Mesenchymal stem cell (in vitro differentiated cells and primary cell): ENCODE results near the gene KHDRBS1.
A peak's percentile ranks its signal among the peaks of the same experiment; 100 is the strongest.

Experiments
- DNase-seq: peaks from one replicate; pipeline ENCODE4 v3.0.0-alpha.2; 2013
- H2AFZ ChIP-seq: one replicate; pipeline ENCODE4 v1.6.1; 2013; ENCODE audit warnings: low read depth, mild to moderate bottlenecking, control low read depth, inconsistent platforms, low read length, moderate library complexity
- H2AK5ac ChIP-seq: 2 replicates; pipeline ENCODE4 v1.6.1; 2013; ENCODE audit warnings: low read length, moderate library complexity, mild to moderate bottlenecking, inconsistent platforms; ENCODE audit not compliant: severe bottlenecking
- H2BK120ac ChIP-seq: one replicate; pipeline ENCODE4 v1.6.1; 2013; ENCODE audit warnings: low read depth, mild to moderate bottlenecking, inconsistent platforms, low read length, moderate library complexity
- H2BK12ac ChIP-seq, 2 experiments: one replicate each; pipeline ENCODE4 v1.6.1; 2013; ENCODE audit warnings: inconsistent platforms in 2 of 2, low read length in 2 of 2, mild to moderate bottlenecking in 2 of 2, moderate library complexity in 2 of 2, control low read depth in 1 of 2
- H2BK15ac ChIP-seq: one replicate; pipeline ENCODE4 v1.6.1; 2013; ENCODE audit warnings: mild to moderate bottlenecking, low read depth, inconsistent platforms; ENCODE audit not compliant: poor library complexity, severe bottlenecking
- H2BK5ac ChIP-seq: 2 replicates; pipeline ENCODE4 v1.6.1; 2013; ENCODE audit warnings: low read depth, mild to moderate bottlenecking, low read length, control low read depth, inconsistent platforms; ENCODE audit not compliant: poor library complexity, severe bottlenecking
- H3K14ac ChIP-seq, 2 experiments: one replicate each; pipeline ENCODE4 v1.6.1; 2013; ENCODE audit warnings: inconsistent platforms in 2 of 2, low read length in 2 of 2, control low read depth in 1 of 2, mild to moderate bottlenecking in 1 of 2, moderate library complexity in 1 of 2
- H3K18ac ChIP-seq, 2 experiments: one replicate each; pipeline ENCODE4 v1.6.1; 2013; ENCODE audit warnings: inconsistent platforms in 2 of 2, low read length in 2 of 2, control low read depth in 1 of 2, low read depth in 1 of 2, mild to moderate bottlenecking in 1 of 2
- H3K23ac ChIP-seq, 2 experiments: one replicate each; pipeline ENCODE4 v1.6.1; 2013; ENCODE audit warnings: inconsistent platforms in 2 of 2, low read length in 2 of 2, mild to moderate bottlenecking in 2 of 2, moderate library complexity in 2 of 2, control low read depth in 1 of 2
- H3K27ac ChIP-seq: 2 replicates; pipeline ENCODE4 v1.5.1; 2013; ENCODE audit warnings: mild to moderate bottlenecking, moderate library complexity, low read length, control low read depth, inconsistent platforms; ENCODE audit not compliant: poor library complexity, severe bottlenecking
- H3K27me3 ChIP-seq, 2 experiments: 2 replicates each; pipeline versions ENCODE4 v1.6.1 to v1.7.0; 2013; ENCODE audit warnings: low read length in 2 of 2, mild to moderate bottlenecking in 2 of 2, moderate library complexity in 2 of 2, control low read depth in 1 of 2, inconsistent platforms in 1 of 2; ENCODE audit not compliant: control insufficient read depth in 1 of 2, insufficient read depth in 1 of 2
- H3K36me3 ChIP-seq, 2 experiments: 2 replicates each; pipeline versions ENCODE4 v1.6.1 to v1.7.0; 2013; ENCODE audit warnings: low read length in 2 of 2, control low read depth in 1 of 2, inconsistent platforms in 1 of 2, low read depth in 1 of 2, mild to moderate bottlenecking in 1 of 2; ENCODE audit not compliant: insufficient read depth in 2 of 2, control insufficient read depth in 1 of 2
- H3K4ac ChIP-seq, 2 experiments: one replicate each; pipeline ENCODE4 v1.6.1; 2013; ENCODE audit warnings: inconsistent platforms in 2 of 2, low read length in 2 of 2, mild to moderate bottlenecking in 2 of 2, moderate library complexity in 2 of 2, control low read depth in 1 of 2, low read depth in 1 of 2
- H3K4me1 ChIP-seq: 2 replicates; pipeline ENCODE4 v1.6.1; 2013; ENCODE audit warnings: low read depth, low read length, control low read depth; ENCODE audit not compliant: control insufficient read depth, insufficient read depth
- H3K4me2 ChIP-seq: 2 replicates; pipeline ENCODE4 v1.6.1; 2013; ENCODE audit warnings: low read length, mild to moderate bottlenecking, inconsistent platforms; ENCODE audit not compliant: poor library complexity, severe bottlenecking
- H3K4me3 ChIP-seq, 2 experiments: 2 replicates each; pipeline versions ENCODE4 v1.5.1 to v1.7.0; 2013; ENCODE audit warnings: low read length in 2 of 2, mild to moderate bottlenecking in 2 of 2, control low read depth in 1 of 2, low read depth in 1 of 2; ENCODE audit not compliant: insufficient read depth in 1 of 2
- H3K79me1 ChIP-seq: replicated peaks from 2 replicates; pipeline ENCODE4 v1.6.1; 2013; ENCODE audit warnings: mild to moderate bottlenecking, control low read depth, low read length, inconsistent platforms; ENCODE audit not compliant: poor library complexity, severe bottlenecking
- H3K9ac ChIP-seq: 2 replicates; pipeline ENCODE4 v1.7.0; 2013; ENCODE audit warnings: mild to moderate bottlenecking, low read length, moderate library complexity
- H3K9me3 ChIP-seq: 2 replicates; pipeline ENCODE4 v1.7.0; 2013; ENCODE audit warnings: mild to moderate bottlenecking, low read length; ENCODE audit not compliant: control insufficient read depth
- H4K8ac ChIP-seq: one replicate; pipeline ENCODE4 v1.6.1; 2013; ENCODE audit warnings: inconsistent platforms, mild to moderate bottlenecking, low read length, moderate library complexity
- H4K91ac ChIP-seq: one replicate; pipeline ENCODE4 v1.6.1; 2013; ENCODE audit warnings: mild to moderate bottlenecking, low read length, inconsistent platforms
- WGBS: methylation state at CpG from one replicate; pipeline ENCODE4 v1.1.7; 2013; ENCODE audit warnings: mixed read lengths; 5-methylcytosine and 5-hydroxymethylcytosine counted together

The KHDRBS1 gene

DNA sequence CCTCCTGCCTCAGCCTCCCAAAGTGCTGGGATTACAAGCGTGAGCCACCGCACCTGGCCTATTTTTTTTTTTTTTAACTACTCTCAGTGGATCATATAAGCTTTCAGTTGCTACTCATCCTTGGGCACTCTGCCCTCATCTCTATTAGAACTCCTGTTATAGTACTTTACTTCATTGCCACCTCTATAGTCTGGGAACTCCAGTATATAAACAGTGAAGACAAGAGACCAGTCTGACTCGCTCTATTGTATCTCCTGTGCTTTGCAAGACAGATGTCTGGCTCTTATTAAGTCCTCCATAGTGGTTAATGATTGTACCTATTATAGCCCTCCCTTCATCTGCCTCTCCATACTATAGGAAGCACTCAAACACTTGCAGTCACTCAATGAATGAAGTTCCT lies 15.1 kb downstream of the KHDRBS1 start:
- DNase-seq = peak; percentile 24
- WGBS = 100% methylated on average over 2 of the region's 3 CpGs
- H2AFZ ChIP-seq = no peak overlapping the region
- H3K27me3 ChIP-seq = no peaks in the 10 kb centered on the region
- H3K4me2 ChIP-seq = no peak overlapping the region
- H3K4me3 ChIP-seq = no peak overlapping the region
- H3K36me3 ChIP-seq = peaks cover 24 to 58% of the 10 kb centered on the region in 2 experiments
- H3K9me3 ChIP-seq = no peaks in the 10 kb centered on the region
- no peak overlapping the region for H3K18ac ChIP-seq
- no peak overlapping the region for H3K27ac ChIP-seq
- H2BK5ac ChIP-seq = no peak overlapping the region
- no peak overlapping the region for H3K23ac ChIP-seq
- no peak overlapping the region for H3K14ac ChIP-seq
- H3K9ac ChIP-seq = no peak overlapping the region
- no peak overlapping the region for H2BK12ac ChIP-seq
- H2BK15ac ChIP-seq = no peak overlapping the region
- no peak overlapping the region for H4K91ac ChIP-seq
- H3K79me1 ChIP-seq = no peaks in the 10 kb centered on the region
- no peak overlapping the region for H2AK5ac ChIP-seq
- no peak overlapping the region for H2BK120ac ChIP-seq
- no peak overlapping the region for H4K8ac ChIP-seq
- peaks cover 7% of the 10 kb centered on the region for H3K4me1 ChIP-seq
- no peak overlapping the region for H3K4ac ChIP-seq

DNA sequence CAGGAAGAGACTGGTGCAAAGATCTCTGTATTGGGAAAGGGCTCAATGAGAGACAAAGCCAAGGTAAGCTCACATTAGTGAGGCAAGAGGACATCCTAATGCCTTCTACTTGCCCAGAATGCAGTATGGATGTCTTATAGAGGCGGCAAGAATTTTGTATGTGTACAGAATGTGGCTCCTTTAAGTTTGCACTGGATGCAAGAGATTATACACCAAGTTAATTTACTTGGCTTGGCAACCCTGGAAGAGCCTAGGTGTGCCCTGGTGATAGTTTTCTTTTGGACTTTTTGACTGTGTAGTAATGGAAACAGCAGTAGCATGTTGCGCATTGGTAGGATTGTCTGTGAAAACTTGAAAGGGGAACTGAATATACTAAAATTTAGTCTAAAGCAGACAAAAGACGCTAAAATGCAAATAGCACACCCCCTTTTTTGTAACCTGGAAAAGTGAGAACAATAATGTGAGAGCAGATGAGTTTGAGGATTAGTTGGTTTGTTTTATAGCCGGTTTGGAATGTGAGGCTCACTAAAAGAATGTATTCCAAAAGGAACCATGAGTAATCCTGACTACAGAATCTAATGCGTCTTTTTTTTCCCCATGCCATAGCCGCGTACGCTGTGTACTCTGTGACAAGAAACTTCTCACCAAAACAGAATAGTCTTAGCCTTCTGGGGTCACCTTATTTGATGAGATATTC lies 18.1 kb downstream of the KHDRBS1 start:
- Histone ChIP-seq H4K8ac (no peak overlapping the region), H3K4me3 (peak overlapping the region in 1 of 2 experiments; percentile 9), H2BK12ac (no peak overlapping the region), H3K9me3 (no peaks in the 10 kb centered on the region), H3K23ac (no peak overlapping the region), H2BK5ac (no peak overlapping the region), H3K14ac (no peak overlapping the region), H3K9ac (no peak overlapping the region), H3K79me1 (no peaks in the 10 kb centered on the region), H2AK5ac (no peak overlapping the region), H3K27ac (peak overlapping the region; percentile 74), H3K36me3 (peaks cover 15 to 70% of the 10 kb centered on the region in 2 experiments), H2AFZ (no peak overlapping the region), H3K27me3 (no peaks in the 10 kb centered on the region), H2BK15ac (no peak overlapping the region), H4K91ac (no peak overlapping the region), H3K4me1 (peaks cover 3% of the 10 kb centered on the region), H3K4ac (no peak overlapping the region), H3K4me2 (peak overlapping the region; percentile 59), H2BK120ac (no peak overlapping the region), H3K18ac (no peak overlapping the region)
- 63% methylated on average over 7 of the region's 8 CpGs for WGBS
- DNase-seq = peak; percentile 71

DNA sequence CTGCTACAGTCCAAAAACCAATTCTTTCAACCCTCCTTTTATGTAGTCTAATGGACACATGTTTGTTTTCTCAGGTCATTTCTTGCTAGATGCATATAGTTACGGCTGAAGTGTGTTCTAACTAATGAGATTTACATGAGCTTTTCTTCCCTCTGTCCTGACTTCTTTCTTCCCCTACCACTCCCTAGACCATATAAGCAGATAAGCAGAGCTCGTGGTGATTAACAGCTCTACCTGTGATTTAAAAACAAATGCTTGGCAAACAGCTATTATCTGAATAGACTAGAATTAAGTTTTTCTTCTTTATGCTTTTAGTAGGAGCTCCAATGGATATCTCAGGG lies 18.6 kb downstream of the KHDRBS1 start:
- H2BK5ac ChIP-seq = no peak overlapping the region
- no peak overlapping the region for H2BK15ac ChIP-seq
- H3K9me3 ChIP-seq = no peaks in the 10 kb centered on the region

GRCh38 chr1:32035119-32035518 lies 21.5 kb downstream of the KHDRBS1 start:
- Histone ChIP-seq H3K4me3 (no peak overlapping the region), H3K4me2 (no peak overlapping the region), H2BK15ac (no peak overlapping the region), H3K27me3 (no peaks in the 10 kb centered on the region), H3K79me1 (peaks cover 8% of the 10 kb centered on the region), H3K18ac (no peak overlapping the region), H2BK12ac (no peak overlapping the region), H3K27ac (no peak overlapping the region), H2BK5ac (no peak overlapping the region), H3K23ac (no peak overlapping the region), H4K8ac (no peak overlapping the region), H3K4me1 (peaks cover 5% of the 10 kb centered on the region), H4K91ac (no peak overlapping the region), H3K9me3 (no peaks in the 10 kb centered on the region), H2AFZ (no peak overlapping the region), H2BK120ac (no peak overlapping the region), H3K14ac (no peak overlapping the region), H3K4ac (no peak overlapping the region), H2AK5ac (no peak overlapping the region), H3K36me3 (peaks cover 35 to 91% of the 10 kb centered on the region in 2 experiments), H3K9ac (no peak overlapping the region)
- 99% methylated on average over 3 of the region's 3 CpGs for WGBS
- no peak for DNase-seq

More for the DNA sequence above, 18.6 kb downstream of the KHDRBS1 start:
- Histone ChIP-seq H3K79me1 (no peaks in the 10 kb centered on the region), H2BK120ac (no peak overlapping the region), H3K9ac (no peak overlapping the region), H3K36me3 (peaks cover 18 to 75% of the 10 kb centered on the region in 2 experiments), H3K4me2 (no peak overlapping the region), H3K27ac (peak overlapping the region; percentile 73), H2BK12ac (no peak overlapping the region), H3K27me3 (no peaks in the 10 kb centered on the region), H3K4ac (no peak overlapping the region), H4K91ac (no peak overlapping the region), H2AK5ac (no peak overlapping the region), H3K18ac (no peak overlapping the region), H3K4me3 (no peak overlapping the region), H2AFZ (no peak overlapping the region), H4K8ac (no peak overlapping the region), H3K4me1 (peaks cover 3% of the 10 kb centered on the region), H3K23ac (no peak overlapping the region), H3K14ac (no peak overlapping the region)
- DNase-seq = no peak
- WGBS = no CpG with 5 or more reads among the region's 2 CpGs
